Occipital lobe (tissue), 2 donors: ENCODE results near the gene ASCL2. TPM values are rescaled to one million over a fixed set of nuclear protein-coding genes. Genes with fewer than 3 reads are reported as not detected.
"Not testable (repeated sequence)": the region's sequence is repeated elsewhere in the genome, so short reads cannot be mapped to it uniquely, and the experiment has no call there.

Experiments used
- DNase-seq: peaks from one replicate; lab custom pipeline; 2025; lab: John Stamatoyannopoulos, UW
- total RNA-seq: library from RNA; depleted of rRNA; stranded (reverse); fragments of >200 nt; gene quantifications from one replicate; pipeline ENCODE4 v1.2.3, GENCODE V29; 2014

ASCL2 gene
- total RNA-seq, 1 donor from 2014 or later = 1.4 TPM

DNA sequence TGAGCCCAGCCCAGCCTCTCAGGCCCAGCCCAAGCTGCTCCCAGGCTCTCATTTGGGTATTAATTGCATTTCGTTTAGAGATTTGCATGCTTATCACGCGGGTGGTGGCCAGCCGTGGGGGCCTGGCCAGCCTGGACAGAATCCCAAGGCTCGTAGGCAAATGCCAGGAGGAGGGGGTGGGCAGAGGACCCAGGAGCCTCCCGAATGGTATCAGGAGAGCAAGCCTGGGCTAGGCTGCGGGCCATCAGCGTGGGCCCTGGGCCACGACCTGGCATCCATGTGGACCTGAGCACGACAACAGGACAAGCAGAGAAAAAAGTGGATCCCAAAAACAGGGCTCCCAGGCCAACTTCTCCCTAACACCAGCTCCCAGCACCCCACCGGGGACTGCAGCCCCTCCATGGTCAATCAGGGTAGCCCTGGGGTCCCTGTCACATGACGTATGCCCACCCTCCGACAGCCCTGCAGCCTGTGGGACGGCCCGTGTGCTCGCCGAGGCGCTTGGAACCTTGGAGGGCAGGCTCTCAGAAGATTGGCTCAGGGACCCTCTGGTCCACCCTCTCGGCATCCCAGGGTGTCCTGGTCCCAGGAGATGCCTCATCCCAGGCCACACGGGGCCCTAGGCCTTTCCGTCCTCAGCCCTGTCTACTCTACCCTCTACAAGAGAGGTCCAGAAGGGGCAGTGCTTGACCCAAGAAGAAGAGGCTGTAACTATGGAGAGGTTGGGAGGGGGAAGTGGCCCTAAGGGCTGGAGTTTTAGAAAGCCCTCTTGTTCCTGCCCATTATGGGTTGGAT, 8.8 kb downstream of the ASCL2 start:
- no peak for DNase-seq

DNA sequence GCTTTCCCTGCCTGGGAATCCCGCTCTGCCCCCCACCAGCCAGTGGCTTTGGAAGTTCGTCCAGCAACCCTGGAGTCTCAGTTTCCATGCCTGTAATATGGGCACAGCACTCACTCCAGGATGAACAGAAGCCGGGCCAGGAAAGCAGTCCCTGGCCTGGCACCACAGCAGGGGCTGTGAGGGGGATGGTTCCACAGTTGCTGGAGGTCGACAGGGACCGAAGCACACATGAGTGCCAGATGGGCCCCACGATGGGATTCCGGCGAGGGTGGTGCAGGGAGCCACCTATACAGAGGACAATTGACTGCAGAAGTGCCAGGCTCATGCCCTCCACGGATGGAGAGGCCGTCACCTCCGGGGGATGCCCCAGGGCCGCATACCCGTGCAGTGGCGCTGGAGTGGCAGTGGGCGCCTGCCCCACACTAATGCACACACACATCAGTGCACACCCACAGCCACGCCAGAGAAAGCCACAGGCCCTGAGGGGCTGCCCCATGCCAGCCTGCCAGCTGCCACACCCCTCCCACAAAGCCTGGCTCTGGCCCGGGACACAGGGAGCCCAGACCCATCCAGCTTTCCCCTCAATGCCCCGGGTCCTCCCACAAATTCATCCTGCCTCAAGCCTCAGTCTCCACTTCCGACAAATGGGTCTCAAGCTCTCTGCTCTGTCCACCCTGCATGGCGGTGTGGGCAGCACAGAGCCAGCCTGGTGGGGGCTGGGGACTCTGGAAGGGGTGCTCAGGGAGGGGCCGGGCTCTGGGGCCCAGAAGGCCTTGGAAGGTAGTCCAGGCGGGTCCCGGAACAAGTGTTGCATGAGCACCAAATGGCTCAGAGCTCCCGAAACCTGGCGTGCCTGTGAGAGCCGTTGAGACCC, 9.7 kb downstream of the ASCL2 start:
- DNase-seq = no peak

DNA sequence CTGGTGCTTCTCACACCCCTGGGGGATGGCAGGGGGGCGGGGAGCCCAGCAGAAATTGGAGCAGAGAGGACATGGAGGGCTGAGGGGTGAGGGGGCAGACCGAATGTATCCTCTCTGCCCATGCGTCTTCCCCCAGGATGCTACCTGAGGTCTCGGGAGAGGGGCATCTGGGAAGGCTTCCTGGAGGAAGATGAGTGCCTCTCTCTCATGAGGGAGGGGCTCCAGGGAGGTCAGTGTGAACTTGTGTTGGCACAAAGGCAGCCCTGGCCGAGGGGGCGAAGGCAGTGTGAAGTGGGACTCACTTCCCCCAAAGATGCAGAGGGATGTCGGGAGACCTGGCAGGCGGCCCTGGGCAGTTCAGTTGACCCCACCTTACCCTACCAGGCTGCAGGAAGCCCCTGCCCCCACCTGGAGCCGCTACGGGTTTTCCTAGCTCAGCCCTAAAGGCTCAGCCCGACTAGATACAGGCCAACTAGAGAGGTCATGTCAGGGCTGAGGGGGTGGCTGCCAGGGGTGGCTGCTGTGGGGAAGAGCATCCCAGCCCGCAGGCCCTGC, 10.4 kb downstream of the ASCL2 start:
- no peak for DNase-seq

DNA sequence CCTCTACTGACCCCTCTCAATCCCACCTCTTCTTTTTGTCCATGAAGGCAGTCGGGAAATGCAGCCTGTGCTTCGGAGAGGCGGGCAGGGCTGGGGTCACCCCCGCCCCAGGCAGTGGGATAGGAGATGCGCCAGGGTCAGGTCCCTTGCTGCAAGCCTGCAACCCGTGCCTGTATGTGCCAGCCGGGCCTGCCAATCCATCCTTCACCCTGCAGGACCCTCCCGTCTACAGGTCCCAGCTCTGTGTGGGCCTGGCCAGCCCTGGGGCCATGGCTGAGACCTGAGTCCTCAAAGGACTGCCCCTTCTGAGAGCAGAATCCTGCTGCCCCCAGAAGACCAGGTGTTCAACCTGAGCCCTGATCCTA, 10.9 kb downstream of the ASCL2 start:
- no peak for DNase-seq

DNA sequence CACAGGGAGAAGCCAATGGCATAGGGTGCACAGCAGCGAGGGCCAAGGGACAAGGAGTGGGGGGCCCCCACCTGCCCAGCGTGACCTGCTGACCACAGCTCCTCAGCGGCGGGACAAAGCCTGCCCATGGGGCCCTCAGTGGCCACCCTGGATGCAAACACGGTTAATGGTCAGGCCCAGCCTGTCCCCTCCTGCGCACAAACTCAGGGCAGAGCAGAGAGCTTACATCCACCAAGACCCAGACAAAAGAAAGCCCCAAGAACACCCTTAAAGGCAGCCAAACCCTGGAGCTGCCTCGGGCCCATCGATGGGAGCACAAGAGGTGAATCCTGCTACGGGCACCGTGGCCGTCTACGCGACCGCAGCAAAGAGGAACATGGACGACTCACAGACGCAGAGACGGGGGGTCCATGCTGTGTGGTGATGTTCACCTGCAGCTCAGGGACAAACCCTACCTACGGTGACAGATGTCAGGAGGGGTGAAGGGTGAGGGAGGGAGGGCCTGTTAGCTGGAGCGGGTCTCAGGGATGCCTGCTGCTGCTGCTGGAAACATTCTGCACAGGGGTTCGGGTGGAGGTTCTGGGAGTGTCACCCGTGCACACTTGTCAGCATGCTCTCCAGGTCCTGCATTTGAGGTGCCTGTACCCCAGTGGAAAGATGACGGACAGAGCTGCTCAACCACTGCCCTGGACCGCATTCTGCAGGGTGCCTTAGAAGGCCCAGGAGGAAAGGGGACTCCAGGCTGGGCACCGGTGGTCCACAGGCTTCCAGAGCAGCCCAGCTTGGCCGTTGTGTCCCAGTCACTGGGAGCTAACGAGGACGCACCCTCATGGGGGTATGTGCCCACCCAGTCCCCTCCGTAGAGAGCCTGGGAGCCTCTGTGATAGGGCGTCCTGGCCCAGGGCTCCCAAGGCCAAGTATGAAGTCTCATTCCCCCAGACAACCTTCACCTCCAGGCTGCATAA, 11.6 kb downstream of the ASCL2 start:
- no peak for DNase-seq

DNA sequence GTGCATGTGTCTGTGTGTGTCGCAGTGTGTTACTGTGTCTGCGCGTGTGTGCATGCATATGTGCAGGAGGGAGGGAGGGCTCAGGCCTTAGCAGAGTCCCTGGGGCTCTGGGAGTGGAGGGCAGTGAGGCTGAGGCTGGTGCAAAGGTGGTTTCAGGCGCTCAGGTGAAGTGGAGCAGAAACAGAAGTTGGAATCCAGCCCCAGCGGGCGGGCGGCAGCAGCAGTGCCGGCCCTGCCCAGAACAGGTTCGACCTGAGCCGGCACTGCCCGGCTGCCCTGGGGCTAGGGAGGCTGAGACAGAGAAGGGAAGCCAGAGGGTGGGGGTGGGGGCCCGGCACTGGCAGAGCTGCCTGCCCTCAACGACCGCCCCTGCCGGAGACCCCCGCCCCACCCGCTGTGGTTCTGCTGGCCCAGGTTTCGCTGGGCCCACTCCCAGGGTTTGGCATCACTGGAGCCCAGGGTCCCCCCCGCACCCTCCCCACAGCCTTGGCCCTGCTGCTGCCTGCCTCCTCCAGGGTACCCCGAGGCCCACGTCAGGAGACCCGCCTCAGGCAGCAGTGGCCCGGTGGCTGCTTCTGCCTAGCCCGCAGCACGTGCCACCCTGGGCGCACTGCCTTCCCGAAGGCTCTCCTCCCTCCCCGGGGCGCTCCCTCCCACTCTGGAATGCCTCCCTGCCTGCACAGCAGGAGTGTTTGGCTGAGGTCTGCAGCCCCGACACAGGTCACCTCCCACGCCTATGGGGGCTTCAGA, 13.3 kb downstream of the ASCL2 start:
- no peak for DNase-seq

DNA sequence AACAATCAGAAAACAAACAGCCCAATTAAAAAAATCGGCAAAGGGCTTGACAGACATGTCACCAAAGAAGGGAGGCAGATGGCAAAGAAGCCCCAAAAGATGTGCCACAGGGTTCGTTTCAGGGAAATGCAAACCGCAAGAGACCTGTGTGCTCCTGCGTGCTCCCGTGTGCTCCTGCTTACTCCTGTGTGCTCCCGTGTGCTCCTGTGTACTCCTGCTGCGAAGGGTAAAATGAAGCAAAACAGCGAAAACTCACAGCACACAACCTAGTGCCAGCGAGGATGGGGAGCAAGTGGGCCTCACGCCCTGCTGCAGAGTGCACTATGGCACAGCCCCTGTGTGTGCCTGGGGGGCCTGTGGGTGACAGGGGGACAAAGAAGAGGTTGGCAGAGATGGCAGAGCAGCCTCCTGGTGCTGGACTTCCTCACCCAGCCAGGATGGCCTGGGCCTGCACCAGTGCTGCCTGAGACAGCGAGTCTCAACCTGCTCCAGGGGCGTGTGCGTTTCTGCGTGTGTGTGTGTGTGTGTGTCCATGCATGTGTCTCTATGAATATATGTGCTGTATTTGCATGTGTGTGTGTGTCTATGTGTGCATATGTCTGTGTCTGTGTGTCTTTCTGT, 14.0 kb downstream of the ASCL2 start:
- no peak for DNase-seq

DNA sequence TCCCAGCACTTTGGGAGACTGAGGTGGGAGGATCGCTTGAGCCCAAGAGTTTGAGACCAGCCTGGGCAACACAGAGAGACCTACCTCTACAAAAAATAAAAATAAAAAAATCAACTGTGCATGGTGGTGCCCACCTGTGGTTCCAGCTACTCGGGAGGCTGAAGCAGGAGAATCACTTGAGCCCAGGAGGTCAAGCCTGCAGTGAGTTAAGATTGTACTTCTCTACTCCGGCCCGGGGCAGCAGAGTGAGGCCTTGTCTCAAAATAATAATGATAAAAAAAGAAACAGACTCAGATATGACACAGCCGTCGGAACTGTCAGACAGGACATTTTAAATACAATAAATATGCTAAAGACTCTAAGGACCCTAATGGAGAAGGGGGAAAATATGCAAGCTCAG, 18.4 kb downstream of the ASCL2 start:
- no peak for DNase-seq

DNA sequence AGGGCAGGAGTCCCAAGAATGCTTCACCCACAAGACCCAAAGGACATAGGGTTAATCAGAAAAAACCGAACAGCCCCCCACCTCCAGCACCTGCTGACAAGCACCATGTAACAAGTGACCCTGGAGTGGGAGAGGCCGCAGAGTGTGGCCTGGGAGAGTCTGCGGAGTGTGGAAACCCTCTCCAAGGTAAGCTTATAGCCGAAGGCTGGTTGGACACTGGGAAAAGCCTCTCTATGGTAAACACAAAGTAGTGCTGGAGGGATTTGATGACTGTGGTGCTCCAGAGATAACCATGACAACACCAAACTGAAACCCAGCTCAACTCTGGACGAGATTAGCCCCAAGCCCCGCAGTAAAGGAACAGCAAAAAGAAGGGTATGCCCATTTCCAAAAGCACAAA, 19.2 kb downstream of the ASCL2 start:
- DNase-seq = no peak

DNA sequence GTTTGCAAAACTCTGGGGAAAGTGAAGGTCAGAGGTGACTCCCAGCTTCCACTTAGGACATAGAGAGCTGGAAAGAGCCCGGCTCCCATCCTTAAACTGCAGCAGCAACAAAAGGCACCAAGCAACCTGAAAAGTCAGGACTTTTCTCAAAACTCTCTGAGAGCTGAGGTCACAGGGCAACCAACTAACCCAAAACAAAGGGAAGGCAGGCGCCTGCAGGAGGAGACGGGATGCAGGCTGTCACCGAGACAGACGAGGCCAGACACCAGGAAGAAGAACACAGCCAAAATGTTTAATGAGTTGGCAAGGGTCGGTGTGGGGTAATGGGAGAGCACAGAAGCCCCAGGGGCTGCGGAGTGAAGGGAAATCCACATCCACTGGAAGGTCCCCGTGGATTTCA, 19.9 kb downstream of the ASCL2 start:
- no peak for DNase-seq

DNA sequence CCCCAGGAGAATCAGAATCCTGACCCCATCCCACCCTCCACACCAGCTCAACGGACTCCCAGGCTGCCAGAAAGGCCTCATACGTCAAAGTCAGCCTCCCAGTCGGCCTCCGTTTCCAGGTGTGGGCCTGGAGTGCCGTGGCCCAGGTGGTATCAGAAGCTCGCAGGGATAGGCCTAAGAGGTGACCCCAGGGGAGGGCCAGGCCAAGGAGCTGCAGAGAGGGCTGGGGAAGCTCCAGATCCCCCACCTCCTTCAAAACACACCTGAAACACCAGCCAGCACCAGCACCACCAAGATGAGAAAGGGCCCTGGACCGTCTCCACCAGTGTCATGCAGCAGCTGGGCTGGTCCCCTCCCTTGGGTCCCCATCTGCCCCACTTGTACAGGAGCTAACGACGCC, 20.3 kb downstream of the ASCL2 start:
- no peak for DNase-seq

DNA sequence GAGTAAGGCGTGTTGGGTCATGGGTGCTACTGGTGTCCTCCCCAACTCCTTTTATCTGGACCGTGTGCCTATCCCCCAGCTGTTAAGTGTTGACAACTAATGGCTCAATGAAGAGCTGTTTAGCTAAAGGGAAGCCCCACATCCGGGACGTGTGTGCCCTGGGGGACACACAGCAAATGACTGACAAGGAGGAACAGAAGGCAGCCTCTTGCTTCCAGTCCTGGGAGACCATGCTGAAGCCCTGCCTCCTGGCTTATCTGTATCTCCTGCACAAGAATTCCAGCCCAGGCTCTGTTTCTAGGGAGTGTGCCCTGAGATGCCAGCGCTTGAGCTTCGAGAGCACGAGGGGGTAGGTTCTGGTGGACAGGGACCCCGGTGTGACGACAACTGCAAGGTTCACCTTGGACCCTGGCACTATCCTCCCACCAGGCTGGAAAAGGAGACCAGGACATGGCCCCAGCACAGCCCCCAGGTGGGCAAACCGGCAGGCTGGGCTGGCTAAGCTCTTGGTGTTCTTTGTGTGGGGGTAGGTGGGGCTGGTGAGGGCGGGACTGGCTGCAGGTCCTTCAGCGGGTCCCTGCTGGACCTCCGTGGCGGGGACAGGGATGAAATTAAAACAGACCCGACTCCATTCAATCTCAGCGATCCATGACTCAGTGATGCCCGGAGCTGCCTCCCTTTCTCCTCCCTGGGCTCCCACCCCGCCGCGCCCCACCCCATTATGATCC, 21.0 kb downstream of the ASCL2 start:
- no peak for DNase-seq

DNA sequence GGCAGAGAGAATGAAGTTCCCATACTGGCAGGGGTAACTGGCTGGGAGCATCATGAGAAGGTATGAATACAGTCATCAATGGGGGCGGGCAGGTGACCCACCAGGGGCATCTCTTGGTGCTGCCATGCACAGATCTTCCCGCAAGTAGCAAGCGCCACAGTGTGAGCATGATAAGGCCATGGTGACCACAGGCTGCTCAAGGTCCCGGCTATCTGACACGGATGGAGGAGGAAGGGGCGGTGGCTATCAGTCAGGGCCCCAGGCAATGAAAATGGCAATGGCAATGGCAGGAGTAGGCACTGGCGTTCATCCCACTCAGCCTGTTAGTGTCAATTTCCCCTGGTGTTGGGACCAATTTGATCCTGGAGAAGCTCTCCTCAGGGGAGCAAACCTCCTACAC, 21.6 kb downstream of the ASCL2 start:
- no peak for DNase-seq

DNA sequence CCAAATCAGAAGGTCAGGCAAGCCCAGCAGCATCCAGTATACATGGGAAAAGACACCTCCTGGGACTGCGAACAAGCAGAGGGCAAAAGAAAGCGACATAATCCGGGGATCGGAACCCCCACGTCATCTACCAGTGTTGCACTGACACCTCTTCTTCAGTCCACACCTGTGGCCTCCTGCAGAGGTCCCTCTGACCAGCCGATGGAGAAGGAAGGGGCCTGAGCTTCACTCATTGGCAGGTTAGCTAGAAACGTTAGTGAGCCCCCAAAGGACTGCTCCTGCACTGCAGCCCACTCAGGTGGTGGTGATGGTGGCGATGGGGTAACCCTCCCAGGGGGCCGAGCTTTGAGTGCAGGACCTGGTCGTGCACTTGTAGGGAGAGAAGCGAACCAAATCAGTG, 22.1 kb downstream of the ASCL2 start:
- DNase-seq = no peak

DNA sequence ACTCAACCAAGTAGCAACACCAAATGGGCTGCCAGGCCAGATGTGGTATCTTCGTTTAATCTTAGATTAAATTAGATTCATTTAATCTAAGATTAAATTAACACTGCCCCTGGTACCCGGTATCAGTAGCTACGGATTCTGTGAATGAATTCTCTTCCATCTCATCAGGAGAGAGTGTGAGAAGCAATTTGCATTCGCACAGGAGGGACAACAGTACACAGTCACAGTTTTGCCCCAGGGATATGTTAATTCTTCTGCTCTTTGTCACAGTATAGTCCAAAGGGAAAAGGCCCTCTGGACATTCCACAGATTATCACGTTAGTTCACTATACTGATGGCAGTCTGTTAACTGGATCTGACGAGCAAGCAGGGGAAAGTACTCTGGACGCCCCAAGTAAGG, 22.9 kb downstream of the ASCL2 start:
- DNase-seq = no peak

DNA sequence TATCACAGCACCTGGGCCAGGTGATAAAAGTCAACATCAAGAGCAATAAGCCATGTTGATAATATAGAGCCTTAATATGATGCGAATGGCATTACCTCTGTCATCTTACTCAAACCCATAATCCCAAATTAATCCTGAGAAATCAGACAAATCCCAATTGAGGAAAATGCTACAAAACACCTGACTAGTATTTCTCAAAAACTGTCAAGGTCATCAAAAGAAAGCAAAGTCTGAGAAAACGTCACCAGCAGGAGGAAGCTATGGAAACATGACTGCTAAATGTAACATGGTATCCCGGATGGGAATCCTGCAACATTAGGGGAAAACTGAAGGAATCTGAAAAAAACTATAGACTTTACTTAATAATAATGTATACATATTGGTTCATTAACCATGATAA, 29.6 kb downstream of the ASCL2 start:
- no peak for DNase-seq

DNA sequence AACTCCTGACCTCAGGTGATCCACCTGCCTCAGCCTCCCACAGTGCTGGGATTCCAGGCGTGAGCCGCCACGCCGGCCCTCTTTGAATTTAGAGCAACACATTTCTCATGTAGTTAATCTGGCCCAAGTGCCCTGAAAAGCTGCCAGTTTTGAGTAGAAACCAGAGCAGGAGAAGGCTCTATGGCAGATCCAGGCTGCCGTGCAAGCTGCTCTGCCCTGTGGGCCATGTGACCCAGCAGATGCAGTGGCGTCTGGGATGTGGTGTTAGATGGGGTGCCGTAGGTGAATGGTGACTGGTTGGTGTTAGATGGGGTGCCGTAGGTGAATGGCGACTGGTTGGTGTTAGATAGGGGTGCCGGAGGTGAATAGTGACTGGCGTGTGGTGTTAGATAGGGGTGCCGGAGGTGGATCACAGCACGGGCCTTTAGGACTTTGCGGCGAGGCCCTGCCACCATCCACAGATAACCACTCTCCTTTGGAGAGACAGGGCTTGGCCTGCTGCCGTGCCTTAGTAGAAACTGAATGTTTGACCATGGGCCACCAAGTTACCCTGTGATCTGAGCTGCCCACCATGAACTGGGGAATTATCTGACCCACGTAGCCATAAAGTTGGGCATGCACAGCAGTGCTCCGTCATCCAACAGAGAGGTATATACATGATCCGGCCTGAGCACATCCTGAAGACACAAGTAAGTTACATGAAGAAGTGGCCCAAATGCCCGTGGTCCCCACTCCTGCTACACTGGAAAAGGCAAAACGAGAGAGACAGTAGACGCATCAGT, 32.7 kb downstream of the ASCL2 start:
- DNase-seq = no peak

DNA sequence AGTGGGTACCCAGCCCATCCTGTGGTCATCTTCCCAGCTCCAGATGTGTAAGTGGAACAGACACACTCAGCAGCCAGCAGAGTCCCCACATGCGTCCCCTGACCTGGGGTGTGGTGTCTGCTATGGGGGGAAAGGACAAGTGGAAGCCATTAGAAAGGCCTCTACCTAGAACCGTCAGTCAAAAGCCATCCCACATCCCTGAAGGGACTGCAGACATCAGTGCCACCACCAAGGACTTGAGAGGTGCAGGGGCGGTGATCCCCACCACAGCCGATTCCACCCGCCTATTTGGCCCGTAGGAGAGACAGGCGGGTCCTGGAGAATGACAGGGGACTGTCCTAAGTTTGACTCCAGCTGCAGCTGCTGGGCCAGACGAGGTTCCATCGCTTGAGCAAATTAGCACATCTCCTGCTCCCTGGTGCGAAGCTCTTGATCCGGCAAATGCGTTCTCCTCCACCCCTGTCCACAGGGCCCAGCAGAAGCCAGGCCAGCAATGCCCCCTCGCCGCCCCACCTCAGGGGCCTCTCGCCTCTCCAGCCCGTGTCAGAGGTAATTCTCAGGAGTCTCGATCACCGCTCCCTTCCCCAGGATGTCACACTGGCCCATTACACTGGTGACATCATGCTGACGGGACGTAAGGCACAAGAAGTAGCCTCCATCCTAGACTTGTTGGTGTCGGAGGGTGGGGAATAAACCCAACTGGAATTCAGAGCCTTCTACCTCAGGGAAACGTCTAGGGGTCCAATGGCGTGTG, 33.8 kb downstream of the ASCL2 start:
- DNase-seq = not testable (repeated sequence)
